H7 (cell line): Measurements from ENCODE around the gene TRDMT1. TPM values are rescaled to one million over a fixed set of nuclear protein-coding genes. Genes with fewer than 3 reads are reported as not detected.

Experiments used
- DNase-seq: peaks from one replicate; pipeline ENCODE4 v3.0.0; 2012
- H3K27me3 ChIP-seq: 2 replicates; pipeline ENCODE4 v1.6.0; 2011; ENCODE audit warnings: mild to moderate bottlenecking, low read length; ENCODE audit not compliant: control insufficient read depth, insufficient read depth
- H3K36me3 ChIP-seq: replicated peaks from 2 replicates; pipeline ENCODE4 v1.5.1; 2011; ENCODE audit warnings: low read length; ENCODE audit not compliant: control insufficient read depth, insufficient read depth
- H3K4me3 ChIP-seq: 2 replicates; pipeline ENCODE4 v1.5.1; 2011; ENCODE audit warnings: low read depth, mild to moderate bottlenecking, control low read depth, low read length, moderate library complexity; ENCODE audit not compliant: insufficient read depth
- total RNA-seq: library from RNA; depleted of rRNA; stranded (reverse); fragments of >200 nt; shearing (Covaris generic); gene quantifications from 2 replicates; pipeline ENCODE4 v1.2.3, GENCODE V29; 2014

The TRDMT1 gene
- total RNA-seq, 1 experiment from 2014 or later: 8.0 TPM

GRCh38 chr10:17209302-17209701 is 7.8 kb upstream of the TRDMT1 start:
- DNase-seq: no peak
- Histone ChIP-seq H3K36me3 (no peaks in the 10 kb centered on the region), H3K27me3 (no peaks in the 10 kb centered on the region), H3K4me3 (no peak overlapping the region)

GRCh38 chr10:17208476-17208875 is 7.0 kb upstream of the TRDMT1 start:
- no peaks in the 10 kb centered on the region for H3K36me3 ChIP-seq

GRCh38 chr10:17206210-17206709 is 4.8 kb upstream of the TRDMT1 start:
- no peaks in the 10 kb centered on the region for H3K27me3 ChIP-seq
- no peaks in the 10 kb centered on the region for H3K36me3 ChIP-seq
- no peak overlapping the region for H3K4me3 ChIP-seq
- DNase-seq: no peak

More at GRCh38 chr10:17208476-17208875, 7.0 kb upstream of the TRDMT1 start:
- Histone ChIP-seq H3K4me3 (no peak overlapping the region), H3K27me3 (no peaks in the 10 kb centered on the region)
- no peak for DNase-seq

- DNase-seq: no peak
- no peaks in the 10 kb centered on the region for H3K36me3 ChIP-seq
- no peaks in the 10 kb centered on the region for H3K27me3 ChIP-seq
- no peak overlapping the region for H3K4me3 ChIP-seq
Observed at GRCh38 chr10:17203416-17203815, 1.9 kb upstream of the TRDMT1 start.

GRCh38 chr10:17202999-17203398 is 1.5 kb upstream of the TRDMT1 start:
- Histone ChIP-seq H3K4me3 (no peak overlapping the region), H3K27me3 (no peaks in the 10 kb centered on the region), H3K36me3 (no peaks in the 10 kb centered on the region)
- DNase-seq: no peak

GRCh38 chr10:17202506-17202905 is 1.0 kb upstream of the TRDMT1 start:
- DNase-seq: no peak
- Histone ChIP-seq H3K27me3 (no peaks in the 10 kb centered on the region), H3K4me3 (no peak overlapping the region), H3K36me3 (no peaks in the 10 kb centered on the region)

GRCh38 chr10:17201794-17202116 is 283 bp upstream of the TRDMT1 start:
- H3K27me3 ChIP-seq: no peaks in the 10 kb centered on the region
- H3K4me3 ChIP-seq: peak overlapping the region; percentile 66
- H3K36me3 ChIP-seq: no peaks in the 10 kb centered on the region
- DNase-seq: no peak

GRCh38 chr10:17200001-17200911 is 1.2 kb downstream of the TRDMT1 start:
- no peak for DNase-seq
- no peaks in the 10 kb centered on the region for H3K27me3 ChIP-seq
- H3K4me3 ChIP-seq: peak overlapping the region; percentile 66; the same call in 1 of the 2 replicates
- no peaks in the 10 kb centered on the region for H3K36me3 ChIP-seq

- H3K27me3 ChIP-seq: no peaks in the 10 kb centered on the region
- no peaks in the 10 kb centered on the region for H3K36me3 ChIP-seq
- no peak overlapping the region for H3K4me3 ChIP-seq
- DNase-seq: peak; percentile 7
Observed at GRCh38 chr10:17199351-17199804, 2.1 kb downstream of the TRDMT1 start.

GRCh38 chr10:17196573-17196972 is 4.9 kb downstream of the TRDMT1 start:
- no peaks in the 10 kb centered on the region for H3K27me3 ChIP-seq
- no peaks in the 10 kb centered on the region for H3K36me3 ChIP-seq
- H3K4me3 ChIP-seq: no peak overlapping the region
- no peak for DNase-seq

GRCh38 chr10:17196045-17196444 is 5.4 kb downstream of the TRDMT1 start:
- Histone ChIP-seq H3K36me3 (no peaks in the 10 kb centered on the region), H3K27me3 (no peaks in the 10 kb centered on the region), H3K4me3 (no peak overlapping the region)
- DNase-seq: no peak

- H3K4me3 ChIP-seq: no peak overlapping the region
- DNase-seq: no peak
- no peaks in the 10 kb centered on the region for H3K36me3 ChIP-seq
- H3K27me3 ChIP-seq: no peaks in the 10 kb centered on the region
Observed at GRCh38 chr10:17195083-17195482, 6.4 kb downstream of the TRDMT1 start.

- DNase-seq: no peak
- Histone ChIP-seq H3K4me3 (no peak overlapping the region), H3K27me3 (no peaks in the 10 kb centered on the region), H3K36me3 (no peaks in the 10 kb centered on the region)
Observed at GRCh38 chr10:17190602-17191001, 10.9 kb downstream of the TRDMT1 start.

- no peaks in the 10 kb centered on the region for H3K27me3 ChIP-seq
- DNase-seq: no peak
- no peaks in the 10 kb centered on the region for H3K36me3 ChIP-seq
- no peak overlapping the region for H3K4me3 ChIP-seq
Observed at GRCh38 chr10:17188644-17189172, 12.8 kb downstream of the TRDMT1 start.

- H3K27me3 ChIP-seq: no peaks in the 10 kb centered on the region
- no peak overlapping the region for H3K4me3 ChIP-seq
- H3K36me3 ChIP-seq: no peaks in the 10 kb centered on the region
- no peak for DNase-seq
Observed at GRCh38 chr10:17185873-17186272, 15.6 kb downstream of the TRDMT1 start.
